Measurements from ENCODE around the gene TNRC6B.

TNRC6B gene

GRCh38 chr22:40332319-40332781 is 154.6 kb downstream of the TNRC6B start:
- ChIA-PET CTCF (no interaction called here), POLR2A (no interaction called here)
- DNase-seq (ENCODE audit: extremely low spot score): no peak
- TF ChIP-seq, protein P1, sequence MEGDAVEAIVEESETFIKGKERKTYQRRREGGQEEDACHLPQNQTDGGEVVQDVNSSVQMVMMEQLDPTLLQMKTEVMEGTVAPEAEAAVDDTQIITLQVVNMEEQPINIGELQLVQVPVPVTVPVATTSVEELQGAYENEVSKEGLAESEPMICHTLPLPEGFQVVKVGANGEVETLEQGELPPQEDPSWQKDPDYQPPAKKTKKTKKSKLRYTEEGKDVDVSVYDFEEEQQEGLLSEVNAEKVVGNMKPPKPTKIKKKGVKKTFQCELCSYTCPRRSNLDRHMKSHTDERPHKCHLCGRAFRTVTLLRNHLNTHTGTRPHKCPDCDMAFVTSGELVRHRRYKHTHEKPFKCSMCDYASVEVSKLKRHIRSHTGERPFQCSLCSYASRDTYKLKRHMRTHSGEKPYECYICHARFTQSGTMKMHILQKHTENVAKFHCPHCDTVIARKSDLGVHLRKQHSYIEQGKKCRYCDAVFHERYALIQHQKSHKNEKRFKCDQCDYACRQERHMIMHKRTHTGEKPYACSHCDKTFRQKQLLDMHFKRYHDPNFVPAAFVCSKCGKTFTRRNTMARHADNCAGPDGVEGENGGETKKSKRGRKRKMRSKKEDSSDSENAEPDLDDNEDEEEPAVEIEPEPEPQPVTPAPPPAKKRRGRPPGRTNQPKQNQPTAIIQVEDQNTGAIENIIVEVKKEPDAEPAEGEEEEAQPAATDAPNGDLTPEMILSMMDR (IDR thresholded peaks at IDR 0.05; ENCODE audit: control extremely low read depth, extremely low read depth, low read depth, missing control alignments): no peak

DNA sequence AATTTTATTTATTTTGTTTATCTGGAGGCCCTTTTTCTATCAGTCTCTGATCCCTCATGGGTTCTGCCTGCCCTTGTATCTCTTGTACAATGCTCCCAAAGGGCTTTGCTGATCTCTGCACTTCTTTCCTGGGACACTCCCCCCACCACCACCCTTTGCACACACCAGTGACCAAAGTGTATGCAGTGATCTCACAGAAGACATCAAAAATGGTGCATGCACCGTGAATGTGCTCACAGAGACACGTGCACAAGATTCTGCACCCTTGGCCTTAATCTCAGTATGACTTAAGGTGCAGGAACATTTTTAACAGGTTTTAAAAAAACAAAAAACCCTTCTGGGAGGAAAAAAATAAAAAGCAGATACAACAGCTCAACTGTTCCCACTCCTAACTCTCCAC is 156.3 kb downstream of the TNRC6B start:
- no peak for DNase-seq (ENCODE audit: extremely low spot score)
- TF ChIP-seq, protein P1 (IDR thresholded peaks at IDR 0.05; ENCODE audit: control extremely low read depth, extremely low read depth, low read depth, missing control alignments): no peak
- ChIA-PET CTCF (interaction anchor here (0.9 kb wide), 1 partner anchor 17 kb away, joined by 4 read pairs; no protein-coding TSS in a partner anchor), POLR2A (no interaction called here)

- TF ChIP-seq, protein P1 (IDR thresholded peaks at IDR 0.05; ENCODE audit: control extremely low read depth, extremely low read depth, low read depth, missing control alignments): no peak
- no peak for DNase-seq (ENCODE audit: extremely low spot score)
- POLR2A ChIA-PET: interaction anchor here (0.7 kb wide), 1 partner anchor 116 kb away, joined by 6 read pairs; no protein-coding TSS in a partner anchor
- CTCF ChIA-PET: interaction anchor here (1.5 to 2.6 kb wide), 2 partner anchors 9 to 12 kb away, joined by 4 to 8 read pairs; no protein-coding TSS in a partner anchor
Observed at GRCh38 chr22:40334899-40335298, 157.2 kb downstream of the TNRC6B start.

- ChIA-PET CTCF (interaction anchor here (1.5 to 2.6 kb wide), 2 partner anchors 9 to 12 kb away, joined by 4 to 8 read pairs; no protein-coding TSS in a partner anchor), POLR2A (no interaction called here)
- TF ChIP-seq, protein P1 (IDR thresholded peaks at IDR 0.05; ENCODE audit: control extremely low read depth, extremely low read depth, low read depth, missing control alignments): no peak
- DNase-seq (ENCODE audit: extremely low spot score): no peak
Observed at GRCh38 chr22:40335358-40335757, 157.6 kb downstream of the TNRC6B start.

GRCh38 chr22:40340044-40340443 is 162.3 kb downstream of the TNRC6B start:
- TF ChIP-seq, protein P1 (IDR thresholded peaks at IDR 0.05; ENCODE audit: control extremely low read depth, extremely low read depth, low read depth, missing control alignments): no peak
- DNase-seq (ENCODE audit: extremely low spot score): no peak
- ChIA-PET POLR2A (no interaction called here), CTCF (no interaction called here)

DNA sequence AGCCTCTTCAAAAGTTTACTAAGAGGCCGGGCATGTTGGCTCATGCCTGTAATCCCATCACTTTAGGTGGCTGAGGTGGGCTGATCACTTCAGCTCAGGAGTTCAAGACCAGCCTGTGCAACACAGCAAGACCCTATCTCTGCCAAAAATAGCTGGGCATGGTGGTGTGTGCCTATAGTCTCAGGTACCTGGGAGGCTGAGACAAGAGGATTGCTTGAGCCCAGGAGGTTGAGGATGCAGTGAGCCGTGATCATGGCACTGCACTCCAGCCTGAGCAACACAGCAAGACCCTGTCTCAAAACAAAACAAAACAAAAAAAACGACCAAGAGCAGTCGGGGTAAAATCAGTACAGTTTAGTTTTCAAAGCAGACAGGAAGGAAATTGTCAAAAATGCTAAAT is 163.9 kb downstream of the TNRC6B start:
- ChIA-PET CTCF (interaction anchor here (1.0 kb wide), 1 partner anchor 13 kb away, joined by 3 read pairs; no protein-coding TSS in a partner anchor), POLR2A (no interaction called here)
- TF ChIP-seq, protein P1 (IDR thresholded peaks at IDR 0.05; ENCODE audit: control extremely low read depth, extremely low read depth, low read depth, missing control alignments): no peak
- DNase-seq (ENCODE audit: extremely low spot score): no peak
